ENCODE results near the gene TSPAN8.
"Not testable (repeated sequence)": the region's sequence is repeated elsewhere in the genome, so short reads cannot be mapped to it uniquely, and the experiment has no call there.

Gene TSPAN8

DNA sequence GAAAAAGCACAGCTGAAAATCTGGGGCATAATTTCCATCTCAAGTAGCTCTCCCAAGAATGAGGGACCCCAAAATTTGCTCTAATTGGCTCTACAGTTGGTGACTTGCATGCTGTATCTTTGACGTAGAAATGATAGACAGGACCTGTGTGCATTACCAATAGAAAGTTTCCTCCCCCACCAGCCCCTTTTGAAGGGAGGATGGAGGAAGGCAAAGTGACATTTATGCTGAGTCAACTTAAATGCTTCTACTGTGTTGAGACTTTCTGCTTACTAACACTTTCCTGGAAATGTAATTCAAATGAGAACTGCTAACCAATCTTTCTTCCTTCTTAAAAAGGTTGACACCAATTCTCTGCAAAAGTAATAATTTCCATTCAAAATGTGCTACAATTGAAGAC is 31.9 kb downstream of the TSPAN8 start:
- no peak for DNase-seq (ENCODE audit: low spot score)

DNA sequence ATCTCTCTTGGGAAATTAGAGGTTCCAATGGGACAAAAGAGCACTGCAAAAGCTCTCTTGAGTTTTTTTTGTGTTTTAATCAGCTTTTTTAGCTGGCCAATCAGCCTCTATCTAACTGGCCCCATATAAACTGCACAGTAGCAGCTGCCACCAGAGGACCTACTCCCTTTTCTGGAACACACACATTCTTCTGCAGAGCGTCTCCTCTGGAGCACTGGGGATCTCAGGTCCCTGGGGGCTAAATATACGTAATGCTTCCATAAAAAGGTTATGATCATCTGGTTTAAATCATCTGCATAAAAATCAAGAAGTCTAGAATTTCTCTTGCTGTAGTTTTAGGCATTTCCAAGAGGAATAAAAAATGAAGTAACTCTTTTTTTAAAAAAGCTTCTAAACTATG is 32.3 kb downstream of the TSPAN8 start:
- no peak for DNase-seq (ENCODE audit: low spot score)

DNA sequence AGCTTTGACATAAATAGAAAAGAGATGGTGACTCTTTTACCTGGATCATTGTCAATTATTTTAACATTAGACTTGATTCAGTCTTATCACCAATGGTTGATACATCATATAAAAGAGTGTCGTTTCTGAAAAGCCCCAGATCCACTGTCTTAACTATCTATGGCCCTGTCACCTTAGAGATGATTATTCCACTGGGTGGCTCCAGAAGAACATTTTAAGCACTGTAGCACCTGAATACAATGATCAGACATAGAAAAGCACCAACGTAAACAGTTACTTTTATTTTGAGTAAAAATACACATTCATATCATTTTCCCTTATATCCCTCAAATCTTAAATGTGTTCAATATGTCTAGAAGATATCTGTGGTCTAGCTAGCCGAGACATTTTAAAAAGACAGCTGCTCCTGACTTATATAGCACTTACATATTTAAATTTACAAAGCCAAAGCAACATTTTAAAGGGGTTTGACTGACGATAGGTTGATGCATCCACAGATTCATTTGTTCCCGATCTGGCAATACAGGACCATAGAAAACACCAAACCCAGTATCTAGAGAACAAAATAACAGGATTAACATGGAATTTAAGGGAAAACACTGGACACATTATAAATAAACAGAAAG is 32.9 kb downstream of the TSPAN8 start:
- no peak for DNase-seq (ENCODE audit: low spot score)

DNA sequence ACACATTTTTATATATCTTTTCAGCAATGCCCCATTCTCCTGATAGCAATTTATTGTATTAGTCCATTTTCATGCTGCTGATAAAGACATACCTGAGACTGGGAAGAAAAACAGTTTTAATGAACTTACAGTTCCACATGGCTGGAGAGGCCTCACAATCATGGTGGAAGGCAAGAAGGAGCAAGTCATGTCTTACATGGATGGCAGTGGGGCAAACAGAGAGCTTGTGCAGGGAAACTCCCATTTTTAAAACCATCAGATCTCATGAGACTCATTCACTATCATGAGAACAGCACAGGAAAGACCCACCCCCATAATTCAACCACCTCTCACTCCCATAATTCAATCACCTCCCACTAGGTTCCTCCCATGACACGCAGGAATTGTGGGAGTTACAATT is 44.7 kb downstream of the TSPAN8 start:
- not testable (repeated sequence) for DNase-seq (ENCODE audit: low spot score)

DNA sequence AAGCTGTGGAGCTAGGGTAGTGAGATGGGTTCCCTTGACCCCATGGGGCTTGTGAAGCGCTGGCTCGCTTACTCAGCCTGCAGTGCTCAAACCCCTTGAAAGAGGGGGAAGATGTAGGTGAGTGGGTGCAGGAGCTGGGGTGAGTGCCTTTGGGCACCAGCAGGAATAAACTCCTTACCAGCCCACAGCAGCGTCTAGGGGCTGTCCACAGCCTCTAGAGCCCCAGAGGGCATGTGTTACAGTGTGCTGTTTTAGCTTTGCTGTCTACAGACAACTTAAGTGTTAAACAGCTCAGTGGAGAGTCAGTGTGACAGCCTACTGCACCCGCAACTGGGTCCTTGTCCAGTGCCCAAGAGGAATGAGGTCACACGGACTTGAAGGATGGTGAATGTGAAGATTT is 48.0 kb downstream of the TSPAN8 start:
- no peak for DNase-seq (ENCODE audit: low spot score)

DNA sequence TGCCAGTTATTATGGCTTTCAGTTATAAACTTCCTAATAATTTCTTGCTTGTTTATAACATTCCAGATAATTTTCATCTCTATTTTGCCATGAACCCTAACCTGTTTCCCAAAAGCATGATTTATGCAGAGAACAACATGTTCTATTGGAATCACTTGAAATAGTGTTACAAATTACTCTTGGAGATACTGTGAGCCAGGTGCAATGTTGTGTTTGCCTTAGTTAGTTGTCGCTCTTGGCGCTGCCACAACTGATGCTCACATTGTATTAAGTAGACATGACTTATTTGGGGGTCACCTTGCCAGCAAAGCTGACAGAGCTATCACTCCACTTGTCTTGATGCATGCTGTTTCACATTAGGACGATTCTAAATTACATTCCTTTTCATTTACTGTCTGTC is 49.4 kb downstream of the TSPAN8 start:
- no peak for DNase-seq (ENCODE audit: low spot score)

DNA sequence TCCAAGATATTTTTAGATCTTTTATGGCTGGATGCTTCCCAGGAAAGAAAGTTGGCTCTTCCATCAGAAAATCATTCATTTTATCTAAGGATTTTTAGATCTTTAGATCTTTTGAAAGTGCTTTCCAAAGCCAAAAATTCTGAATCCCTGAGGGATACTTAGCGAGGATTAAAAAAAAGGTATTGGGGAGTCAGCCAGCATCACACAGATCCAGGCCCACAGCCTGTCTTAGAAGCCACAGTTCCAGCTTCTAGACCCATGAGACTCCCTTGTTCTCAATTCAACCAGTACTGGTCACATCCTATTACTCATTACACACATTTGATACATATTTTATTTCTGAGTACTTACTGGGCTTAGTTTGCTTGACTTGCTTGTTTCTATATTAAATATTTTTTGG is 49.9 kb downstream of the TSPAN8 start:
- DNase-seq (ENCODE audit: low spot score), result no peak

DNA sequence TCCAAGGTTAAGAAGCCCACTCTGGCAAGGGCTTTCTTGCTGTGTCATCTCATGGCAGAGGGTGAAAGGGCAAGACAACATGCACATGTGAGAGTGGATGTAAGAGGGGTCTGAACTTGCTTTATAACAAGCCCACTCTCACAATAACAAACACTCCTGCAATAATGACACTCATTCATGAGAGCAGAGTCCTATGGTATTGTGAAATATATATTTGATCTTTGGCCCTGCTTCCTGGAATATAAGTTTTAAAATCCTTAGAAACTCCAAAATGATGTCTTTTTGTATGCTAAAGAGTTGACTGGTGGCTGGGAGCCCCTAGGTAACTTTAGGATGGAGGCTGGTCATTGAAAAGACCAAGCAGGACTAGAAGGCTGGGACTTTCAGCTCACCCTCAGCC is 51.8 kb downstream of the TSPAN8 start:
- no peak for DNase-seq (ENCODE audit: low spot score)

DNA sequence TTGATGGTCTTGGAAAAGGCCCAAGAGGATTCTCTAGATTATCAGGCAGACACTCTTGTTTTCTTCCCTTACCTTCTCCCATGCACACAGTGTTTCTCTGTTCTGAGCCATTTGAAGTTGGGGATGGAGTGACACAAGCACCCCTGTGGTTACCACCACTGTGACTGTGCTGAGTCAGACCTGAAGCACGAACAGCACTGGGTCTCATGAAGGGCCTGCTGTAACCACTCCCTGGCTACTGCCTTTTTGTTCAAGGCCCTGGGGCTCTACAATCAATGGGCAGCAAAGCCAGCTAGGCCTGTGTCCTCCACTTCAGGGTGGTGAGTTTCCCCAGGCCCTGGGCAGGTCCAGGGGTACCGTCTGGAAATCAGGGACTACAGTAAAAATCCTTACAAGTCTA is 65.5 kb downstream of the TSPAN8 start:
- DNase-seq (ENCODE audit: low spot score), result no peak

DNA sequence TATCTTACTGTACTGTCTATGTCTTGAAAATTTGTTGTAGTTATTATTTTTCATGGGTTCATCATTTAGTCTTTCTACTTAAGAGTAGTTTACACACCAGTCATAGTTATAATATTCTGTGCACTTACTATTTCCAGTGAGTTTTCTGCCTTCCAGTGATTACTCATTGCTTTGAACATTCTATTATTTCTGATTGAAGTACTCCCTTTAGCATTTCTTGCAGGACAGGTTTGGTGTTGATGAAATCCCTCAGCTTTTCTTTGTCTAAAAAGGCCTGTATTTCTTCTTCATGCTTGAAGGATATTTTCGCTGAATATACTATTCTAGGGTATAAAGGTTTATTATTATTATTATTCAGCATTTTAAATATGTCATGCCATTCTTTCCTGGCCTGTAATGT is 66.8 kb downstream of the TSPAN8 start:
- DNase-seq (ENCODE audit: low spot score), result no peak

DNA sequence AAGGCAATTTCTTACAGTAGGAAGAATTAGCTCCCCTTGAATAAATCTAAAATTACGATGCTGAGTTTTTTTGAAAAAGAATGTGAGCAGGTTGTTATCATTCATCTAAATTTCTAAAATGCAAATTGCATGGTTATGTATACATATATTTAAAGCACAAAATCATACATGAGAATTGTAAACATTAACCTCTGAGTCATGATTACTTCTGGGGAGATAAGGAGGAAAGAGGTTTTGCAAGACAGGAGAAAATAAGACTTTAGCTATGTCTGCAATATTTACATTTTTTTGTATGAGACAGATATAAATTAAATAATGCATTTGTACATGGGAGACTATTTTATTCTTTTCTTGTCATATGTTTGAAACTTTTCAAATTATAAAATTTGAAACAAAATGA is 72.2 kb downstream of the TSPAN8 start:
- no peak for DNase-seq (ENCODE audit: low spot score)

DNA sequence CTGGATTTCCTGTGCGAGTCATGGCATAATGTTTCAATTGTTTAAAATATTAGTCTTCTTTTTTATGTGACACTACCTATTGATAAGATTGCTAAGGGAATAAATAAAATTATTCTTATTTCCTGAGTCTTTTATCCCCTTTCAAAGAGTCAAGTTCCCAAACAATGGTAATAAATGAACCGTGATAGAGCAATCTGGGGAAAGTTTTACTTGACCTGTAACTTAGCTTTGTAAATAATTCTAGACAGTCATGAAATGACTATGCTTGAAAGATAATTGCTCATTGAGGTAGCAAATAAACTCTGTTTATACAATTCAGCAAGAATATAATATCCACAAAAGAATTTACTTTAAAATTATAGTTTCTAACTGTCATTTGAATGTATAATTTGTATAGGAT is 82.1 kb downstream of the TSPAN8 start:
- no peak for DNase-seq (ENCODE audit: low spot score)

All from hepatic stellate cell (primary cell).